22Rv1 (cell line): ENCODE data around the gene DNAJC10.
"Not testable (repeated sequence)": the region's sequence is repeated elsewhere in the genome, so short reads cannot be mapped to it uniquely, and the experiment has no call there.

Experiments
- H3K27ac ChIP-seq: fragments of 450-650 bp; 2 replicates; pipeline ENCODE4 v1.5.1; 2017
- ZFX ChIP-seq: fragments of 450-650 bp; IDR thresholded peaks from 2 replicates; pipeline ENCODE4 v1.6.1; 2017; ENCODE audit warnings: antibody characterized with exemption, borderline replicate concordance
- TF ChIP-seq, protein P1 (sequence below): fragments of 450-650 bp; IDR thresholded peaks from 2 replicates; pipeline ENCODE4 v1.5.1; 2017; ENCODE audit warnings: mild to moderate bottlenecking

Gene DNAJC10

DNA sequence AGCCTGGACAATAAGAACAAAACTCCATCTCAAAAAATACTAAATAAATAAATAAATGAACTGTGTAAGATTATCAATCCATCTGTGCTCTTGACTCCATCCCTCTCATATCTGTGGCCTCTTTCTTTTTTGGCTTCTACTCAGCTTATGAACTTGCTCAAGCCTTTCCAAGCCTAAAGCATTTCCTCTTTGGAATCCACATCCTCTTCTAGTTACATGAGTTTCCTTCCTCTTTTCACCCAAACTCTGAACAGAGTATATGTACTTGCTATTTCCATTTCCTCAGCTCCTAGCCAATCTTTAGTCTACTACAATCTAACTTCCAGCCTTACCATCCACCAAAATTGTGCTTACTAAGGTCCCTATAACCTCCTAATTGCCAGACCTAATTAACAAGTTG lies 2.5 kb upstream of the DNAJC10 start:
- H3K27ac ChIP-seq: no peak overlapping the region
- TF ChIP-seq, protein P1, sequence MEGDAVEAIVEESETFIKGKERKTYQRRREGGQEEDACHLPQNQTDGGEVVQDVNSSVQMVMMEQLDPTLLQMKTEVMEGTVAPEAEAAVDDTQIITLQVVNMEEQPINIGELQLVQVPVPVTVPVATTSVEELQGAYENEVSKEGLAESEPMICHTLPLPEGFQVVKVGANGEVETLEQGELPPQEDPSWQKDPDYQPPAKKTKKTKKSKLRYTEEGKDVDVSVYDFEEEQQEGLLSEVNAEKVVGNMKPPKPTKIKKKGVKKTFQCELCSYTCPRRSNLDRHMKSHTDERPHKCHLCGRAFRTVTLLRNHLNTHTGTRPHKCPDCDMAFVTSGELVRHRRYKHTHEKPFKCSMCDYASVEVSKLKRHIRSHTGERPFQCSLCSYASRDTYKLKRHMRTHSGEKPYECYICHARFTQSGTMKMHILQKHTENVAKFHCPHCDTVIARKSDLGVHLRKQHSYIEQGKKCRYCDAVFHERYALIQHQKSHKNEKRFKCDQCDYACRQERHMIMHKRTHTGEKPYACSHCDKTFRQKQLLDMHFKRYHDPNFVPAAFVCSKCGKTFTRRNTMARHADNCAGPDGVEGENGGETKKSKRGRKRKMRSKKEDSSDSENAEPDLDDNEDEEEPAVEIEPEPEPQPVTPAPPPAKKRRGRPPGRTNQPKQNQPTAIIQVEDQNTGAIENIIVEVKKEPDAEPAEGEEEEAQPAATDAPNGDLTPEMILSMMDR: no peak
- TF ChIP-seq ZFX: no peak

DNA sequence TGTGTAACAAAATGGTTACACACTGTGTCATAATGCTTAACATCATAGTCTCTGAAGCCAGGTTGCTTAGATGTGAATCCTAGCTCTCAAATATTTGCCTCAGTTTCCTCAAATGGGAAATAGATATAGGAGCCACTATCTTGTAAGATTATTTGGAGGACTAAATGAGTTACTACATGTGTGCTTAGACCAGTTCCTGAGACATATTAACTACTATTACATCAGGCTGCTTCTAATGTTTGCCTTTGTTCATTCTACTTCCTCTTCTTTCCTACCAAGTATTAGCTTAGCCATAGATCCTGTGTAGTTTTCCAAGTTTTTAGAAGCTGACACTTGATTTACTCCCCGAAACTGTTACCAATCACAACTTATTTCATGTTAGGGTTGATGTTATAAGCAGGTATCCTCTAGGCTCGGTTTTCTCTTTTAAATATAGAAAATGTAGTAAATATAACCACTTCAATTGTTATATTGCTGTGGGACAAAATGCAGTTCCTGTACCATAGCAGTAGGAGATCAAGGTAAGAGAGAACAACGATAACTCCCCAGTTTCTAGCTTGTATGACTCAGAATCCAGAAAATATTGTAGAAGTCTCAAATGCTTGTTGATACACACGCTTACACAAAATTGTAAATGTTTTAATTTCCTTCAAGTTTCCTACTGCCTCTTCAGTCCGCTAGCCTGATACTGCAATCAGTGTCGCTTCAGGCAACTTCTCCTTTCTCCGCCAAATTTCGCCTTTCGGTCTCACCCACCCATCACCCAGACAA lies 751 bp upstream of the DNAJC10 start:
- TF ChIP-seq ZFX: no peak
- TF ChIP-seq, protein P1: no peak
- peak overlapping the region; percentile 95 for H3K27ac ChIP-seq

DNA sequence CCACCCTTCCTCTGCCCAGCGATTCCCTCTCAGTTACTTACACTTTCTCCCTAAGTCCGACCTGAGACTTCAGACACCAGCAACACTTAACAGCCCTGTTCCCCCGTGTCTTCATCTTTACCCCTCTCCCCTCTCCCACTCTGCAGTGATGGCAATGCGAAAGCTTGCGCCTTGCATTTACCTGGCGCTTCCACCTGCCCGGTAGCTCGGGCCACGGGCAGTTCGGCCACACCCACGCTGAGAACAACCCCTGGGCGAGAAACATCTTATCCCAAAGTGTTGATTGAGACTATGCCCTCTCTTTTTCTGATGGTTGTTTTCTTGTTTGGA lies 558 bp downstream of the DNAJC10 start:
- peak overlapping the region; percentile 95 for H3K27ac ChIP-seq
- no peak for TF ChIP-seq ZFX
- TF ChIP-seq, protein P1: no peak

DNA sequence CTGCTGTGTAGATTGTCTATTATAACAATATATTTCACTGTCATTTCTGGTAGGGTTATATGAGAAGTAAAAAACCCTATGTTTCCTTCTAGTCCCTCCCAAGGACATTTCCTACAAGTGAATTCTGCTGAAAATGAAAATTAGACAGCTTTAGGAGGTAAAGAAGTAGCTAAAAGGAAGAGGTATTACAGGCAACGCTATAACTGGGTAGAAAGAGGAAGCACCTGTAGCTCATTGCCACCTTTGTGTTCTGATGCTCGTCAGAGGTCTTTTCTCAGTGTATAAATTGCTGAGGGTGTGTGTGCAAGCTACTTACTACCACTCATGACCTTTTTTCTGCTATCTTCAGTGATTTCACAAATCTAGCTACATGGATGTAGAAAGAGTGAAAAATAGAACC lies 1.4 kb downstream of the DNAJC10 start:
- peak overlapping the region; percentile 95; the same call in 1 of the 2 replicates for H3K27ac ChIP-seq
- no peak for TF ChIP-seq ZFX
- TF ChIP-seq, protein P1: no peak

DNA sequence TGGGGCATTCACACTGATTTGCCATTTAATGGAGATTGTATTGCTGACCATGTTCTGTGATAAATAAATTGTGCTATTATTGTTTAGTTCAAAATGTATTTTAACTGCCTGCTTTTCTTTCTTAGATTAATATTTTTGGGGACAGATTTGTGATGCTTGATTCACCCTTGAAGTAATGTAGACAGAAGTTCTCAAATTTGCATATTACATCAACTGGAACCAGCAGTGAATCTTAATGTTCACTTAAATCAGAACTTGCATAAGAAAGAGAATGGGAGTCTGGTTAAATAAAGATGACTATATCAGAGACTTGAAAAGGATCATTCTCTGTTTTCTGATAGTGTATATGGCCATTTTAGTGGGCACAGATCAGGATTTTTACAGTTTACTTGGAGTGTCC lies 1.8 kb downstream of the DNAJC10 start:
- TF ChIP-seq, protein P1: no peak
- TF ChIP-seq ZFX: no peak
- H3K27ac ChIP-seq: no peak overlapping the region

DNA sequence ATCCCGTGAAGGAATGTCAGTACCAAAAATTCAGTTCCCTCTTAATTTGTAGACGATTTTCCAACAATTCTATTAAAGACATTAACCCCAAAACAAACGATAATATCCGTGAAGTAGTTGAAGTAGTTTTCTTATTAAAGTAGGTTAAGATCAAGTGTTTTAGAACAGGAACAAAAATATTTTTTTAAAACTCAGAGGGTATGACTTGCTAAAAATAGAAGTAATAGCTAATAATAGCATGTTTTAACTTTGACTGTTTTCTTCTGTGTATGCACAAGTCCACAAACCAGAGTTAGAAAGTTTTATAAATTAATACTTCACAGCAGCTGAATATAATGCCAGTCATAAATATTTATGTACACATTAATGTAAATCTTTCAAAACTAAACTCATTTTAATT lies 2.4 kb downstream of the DNAJC10 start:
- H3K27ac ChIP-seq: no peak overlapping the region
- TF ChIP-seq, protein P1: no peak
- no peak for TF ChIP-seq ZFX

DNA sequence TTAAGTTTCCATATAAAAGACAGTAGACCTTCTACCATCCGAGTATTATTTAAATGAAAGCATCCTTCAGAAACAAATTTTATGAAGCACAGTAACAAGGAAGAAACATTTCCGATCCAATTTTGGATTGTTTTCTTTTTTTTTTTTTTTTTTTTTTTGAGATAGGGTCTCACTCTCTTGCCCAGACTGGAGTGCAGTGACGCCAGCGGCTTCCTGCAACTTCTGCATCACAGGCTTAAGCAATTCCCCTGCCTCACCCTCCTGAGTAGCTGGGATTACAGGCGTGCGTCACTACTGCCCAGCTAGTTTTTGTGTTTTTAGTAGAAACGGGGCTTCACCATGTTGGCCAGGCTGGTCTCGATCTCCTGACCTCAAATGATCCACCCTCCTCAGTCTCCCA lies 3.1 kb downstream of the DNAJC10 start:
- not testable (repeated sequence) for H3K27ac ChIP-seq

DNA sequence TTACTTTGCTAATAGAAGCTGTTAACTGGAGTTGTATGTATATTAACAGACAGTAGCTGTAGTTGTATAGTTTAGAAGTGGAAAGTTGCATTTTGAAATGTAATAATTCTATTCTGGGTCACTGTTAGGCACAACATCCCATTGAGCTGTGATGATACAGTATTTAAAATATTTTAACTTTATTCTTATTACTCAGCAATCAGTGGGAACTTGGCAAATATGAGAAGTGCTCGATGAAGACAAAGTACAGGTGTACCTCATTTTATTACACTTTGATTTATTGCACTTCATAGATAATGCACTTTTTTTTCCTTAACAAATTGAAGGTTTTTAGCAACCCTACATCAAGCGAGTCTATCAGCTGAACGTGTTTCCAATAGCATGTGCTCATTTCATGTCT lies 8.6 kb downstream of the DNAJC10 start:
- no peak overlapping the region for H3K27ac ChIP-seq
- no peak for TF ChIP-seq ZFX
- TF ChIP-seq, protein P1: no peak
